ENCODE measurements around the gene CADM2. TPM values are rescaled to one million over a fixed set of nuclear protein-coding genes. Genes with fewer than 3 reads are reported as not detected.

The CADM2 gene
- total RNA-seq, 1 donor from 2014 or later, result 4.4 TPM

DNA sequence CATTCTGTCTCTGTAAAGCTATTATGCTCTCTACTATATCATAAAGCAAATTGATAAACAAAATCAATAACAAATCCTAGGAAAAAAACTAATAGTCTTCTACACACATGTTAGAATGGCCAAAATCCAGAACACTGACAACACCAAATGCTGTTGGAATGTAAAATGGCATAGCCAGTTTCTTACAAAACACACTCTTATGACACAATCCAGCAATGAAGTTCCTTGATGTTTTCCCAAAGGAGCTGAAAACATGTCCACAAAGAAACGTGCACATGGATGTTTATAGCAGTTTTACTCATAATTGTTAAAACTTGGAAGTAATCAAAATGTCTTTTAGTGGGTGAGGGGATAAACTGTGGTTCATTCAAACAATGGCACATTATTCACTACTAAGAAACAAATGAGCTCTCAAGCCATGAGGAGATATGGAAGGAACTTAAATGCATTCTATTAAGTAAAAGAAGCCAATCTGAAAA, 32.7 kb downstream of the CADM2 start:
- Mint-ChIP-seq H3K27ac (no peak overlapping the region), H3K27me3 (no peaks in the 10 kb centered on the region), H3K4me3 (ENCODE audit: low read depth) (no peak overlapping the region), H3K9me3 (ENCODE audit: low read depth) (no peaks in the 10 kb centered on the region), H3K36me3 (ENCODE audit: insufficient read depth) (no peaks in the 10 kb centered on the region), H3K4me1 (ENCODE audit: low read depth) (peaks cover 3% of the 10 kb centered on the region)
- DNase-seq (ENCODE audit: low spot score, unreplicated experiment), result no peak
- no peak for TF ChIP-seq CTCF (IDR thresholded peaks at IDR 0.05; ENCODE audit: unreplicated experiment)

- Mint-ChIP-seq H3K9me3 (ENCODE audit: low read depth) (no peaks in the 10 kb centered on the region), H3K4me3 (ENCODE audit: low read depth) (no peak overlapping the region), H3K27me3 (no peaks in the 10 kb centered on the region), H3K4me1 (ENCODE audit: low read depth) (peaks cover 2% of the 10 kb centered on the region), H3K36me3 (ENCODE audit: insufficient read depth) (no peaks in the 10 kb centered on the region), H3K27ac (no peak overlapping the region)
- TF ChIP-seq CTCF (IDR thresholded peaks at IDR 0.05; ENCODE audit: unreplicated experiment), result no peak
- DNase-seq (ENCODE audit: low spot score, unreplicated experiment), result no peak
Observed at GRCh38 chr3:84993956-84994355, 35.2 kb downstream of the CADM2 start.

DNA sequence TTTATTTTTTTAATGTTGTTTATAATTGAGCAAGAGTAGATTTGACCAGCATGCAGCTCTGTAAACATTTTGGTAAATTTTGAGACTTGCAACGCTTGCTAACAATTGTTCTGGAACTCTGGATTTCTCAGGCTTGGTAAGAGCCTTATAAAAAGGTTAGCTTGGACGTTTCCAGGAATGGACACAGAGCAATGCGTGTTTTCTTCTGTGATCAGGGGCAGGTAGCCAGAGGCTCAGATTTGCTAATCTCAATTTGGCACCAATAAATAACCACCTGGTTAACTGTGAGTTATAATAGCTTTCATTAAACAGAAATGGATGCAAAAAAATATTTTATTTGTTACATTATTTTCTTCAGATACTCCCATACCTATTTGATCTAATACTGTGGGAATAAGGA, 39.8 kb downstream of the CADM2 start:
- H3K27me3 Mint-ChIP-seq, result no peaks in the 10 kb centered on the region
- no peaks in the 10 kb centered on the region for H3K36me3 Mint-ChIP-seq (ENCODE audit: insufficient read depth)
- H3K4me3 Mint-ChIP-seq (ENCODE audit: low read depth), result no peak overlapping the region
- no peaks in the 10 kb centered on the region for H3K4me1 Mint-ChIP-seq (ENCODE audit: low read depth)
- H3K27ac Mint-ChIP-seq, result no peak overlapping the region
- DNase-seq (ENCODE audit: low spot score, unreplicated experiment), result no peak
- no peaks in the 10 kb centered on the region for H3K9me3 Mint-ChIP-seq (ENCODE audit: low read depth)
- TF ChIP-seq CTCF (IDR thresholded peaks at IDR 0.05; ENCODE audit: unreplicated experiment), result no peak

DNA sequence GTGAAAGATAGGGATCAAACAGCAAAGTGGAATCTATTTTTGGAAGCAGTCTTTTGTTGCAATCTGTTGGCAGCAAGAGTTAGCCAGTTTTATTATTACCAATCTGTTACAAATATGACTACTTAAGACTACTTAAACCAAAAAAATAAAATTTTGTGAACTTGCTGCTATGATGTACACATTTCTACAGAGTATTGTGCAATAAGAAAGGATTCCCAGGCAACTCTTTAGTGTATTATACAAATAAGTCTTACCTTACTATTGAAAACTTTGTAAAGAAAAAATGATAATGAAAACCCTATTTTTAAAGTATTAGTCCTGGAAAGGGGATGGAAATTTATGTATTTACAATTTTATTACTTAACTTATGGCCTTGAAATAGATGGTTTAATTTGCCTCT, 44.7 kb downstream of the CADM2 start:
- no peaks in the 10 kb centered on the region for H3K9me3 Mint-ChIP-seq (ENCODE audit: low read depth)
- DNase-seq (ENCODE audit: low spot score, unreplicated experiment), result no peak
- no peaks in the 10 kb centered on the region for H3K4me1 Mint-ChIP-seq (ENCODE audit: low read depth)
- no peak overlapping the region for H3K27ac Mint-ChIP-seq
- no peaks in the 10 kb centered on the region for H3K36me3 Mint-ChIP-seq (ENCODE audit: insufficient read depth)
- H3K4me3 Mint-ChIP-seq (ENCODE audit: low read depth), result no peak overlapping the region
- TF ChIP-seq CTCF (IDR thresholded peaks at IDR 0.05; ENCODE audit: unreplicated experiment), result no peak
- no peaks in the 10 kb centered on the region for H3K27me3 Mint-ChIP-seq

- Mint-ChIP-seq H3K9me3 (ENCODE audit: low read depth) (no peaks in the 10 kb centered on the region), H3K36me3 (ENCODE audit: insufficient read depth) (no peaks in the 10 kb centered on the region), H3K4me1 (ENCODE audit: low read depth) (no peaks in the 10 kb centered on the region), H3K4me3 (ENCODE audit: low read depth) (no peak overlapping the region), H3K27ac (no peak overlapping the region), H3K27me3 (no peaks in the 10 kb centered on the region)
- TF ChIP-seq CTCF (IDR thresholded peaks at IDR 0.05; ENCODE audit: unreplicated experiment), result no peak
- DNase-seq (ENCODE audit: low spot score, unreplicated experiment), result no peak
Observed at GRCh38 chr3:85004147-85004546, 45.4 kb downstream of the CADM2 start.
